8988T (cell line): ENCODE results near the gene SLC11A1.

Experiments used
- DNase-seq: peaks from one replicate; pipeline ENCODE4 v3.0.0; 2011

Gene SLC11A1, protein sequence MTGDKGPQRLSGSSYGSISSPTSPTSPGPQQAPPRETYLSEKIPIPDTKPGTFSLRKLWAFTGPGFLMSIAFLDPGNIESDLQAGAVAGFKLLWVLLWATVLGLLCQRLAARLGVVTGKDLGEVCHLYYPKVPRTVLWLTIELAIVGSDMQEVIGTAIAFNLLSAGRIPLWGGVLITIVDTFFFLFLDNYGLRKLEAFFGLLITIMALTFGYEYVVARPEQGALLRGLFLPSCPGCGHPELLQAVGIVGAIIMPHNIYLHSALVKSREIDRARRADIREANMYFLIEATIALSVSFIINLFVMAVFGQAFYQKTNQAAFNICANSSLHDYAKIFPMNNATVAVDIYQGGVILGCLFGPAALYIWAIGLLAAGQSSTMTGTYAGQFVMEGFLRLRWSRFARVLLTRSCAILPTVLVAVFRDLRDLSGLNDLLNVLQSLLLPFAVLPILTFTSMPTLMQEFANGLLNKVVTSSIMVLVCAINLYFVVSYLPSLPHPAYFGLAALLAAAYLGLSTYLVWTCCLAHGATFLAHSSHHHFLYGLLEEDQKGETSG

DNA sequence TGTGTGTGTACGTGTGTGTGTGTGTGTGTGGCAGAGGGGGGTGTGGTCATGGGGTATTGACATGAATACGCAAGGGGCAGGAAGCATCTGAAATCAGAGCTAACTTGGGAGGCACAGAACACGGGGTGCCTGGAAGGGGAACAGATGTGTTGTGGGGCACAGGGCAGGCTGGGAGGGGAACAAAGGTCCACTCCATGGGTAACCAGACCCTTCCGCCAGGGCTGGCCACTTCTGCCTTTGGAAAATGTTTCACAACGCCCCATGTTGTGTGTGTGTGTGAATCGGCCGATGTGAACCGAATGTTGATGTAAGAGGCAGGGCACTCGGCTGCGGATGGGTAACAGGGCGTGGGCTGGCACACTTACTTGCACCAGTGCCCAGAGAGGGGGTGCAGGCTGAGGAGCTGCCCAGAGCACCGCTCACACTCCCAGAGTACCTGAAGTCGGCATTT, at the start of gene SLC11A1:
Gene SLC11A1, plus strand, starts transcription at position 358 of the 451 bp plus-strand sequence. CDS start 96 bp downstream, outside the sequence.
- no peak for DNase-seq

DNA sequence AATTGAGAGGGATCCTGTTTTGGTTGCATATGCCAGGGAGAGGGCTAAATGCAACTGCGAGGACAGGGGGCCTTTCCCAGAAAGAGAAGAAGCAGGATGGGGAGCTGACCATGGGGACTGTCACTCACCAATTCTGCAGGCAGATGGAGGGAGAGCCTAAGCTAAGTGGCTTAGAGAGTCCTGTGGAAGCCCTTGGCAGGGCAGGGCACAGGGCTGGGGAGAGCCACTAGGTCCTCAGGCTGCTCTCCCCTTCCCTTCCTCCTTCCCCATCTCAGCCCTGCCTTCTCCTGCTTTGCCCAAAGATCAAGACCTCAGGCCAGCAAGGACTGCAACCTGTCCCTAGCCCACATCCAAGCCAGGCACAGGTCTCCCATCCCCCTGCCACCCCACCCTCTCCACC, 49.8 kb upstream of the SLC11A1 start:
- DNase-seq, result no peak

DNA sequence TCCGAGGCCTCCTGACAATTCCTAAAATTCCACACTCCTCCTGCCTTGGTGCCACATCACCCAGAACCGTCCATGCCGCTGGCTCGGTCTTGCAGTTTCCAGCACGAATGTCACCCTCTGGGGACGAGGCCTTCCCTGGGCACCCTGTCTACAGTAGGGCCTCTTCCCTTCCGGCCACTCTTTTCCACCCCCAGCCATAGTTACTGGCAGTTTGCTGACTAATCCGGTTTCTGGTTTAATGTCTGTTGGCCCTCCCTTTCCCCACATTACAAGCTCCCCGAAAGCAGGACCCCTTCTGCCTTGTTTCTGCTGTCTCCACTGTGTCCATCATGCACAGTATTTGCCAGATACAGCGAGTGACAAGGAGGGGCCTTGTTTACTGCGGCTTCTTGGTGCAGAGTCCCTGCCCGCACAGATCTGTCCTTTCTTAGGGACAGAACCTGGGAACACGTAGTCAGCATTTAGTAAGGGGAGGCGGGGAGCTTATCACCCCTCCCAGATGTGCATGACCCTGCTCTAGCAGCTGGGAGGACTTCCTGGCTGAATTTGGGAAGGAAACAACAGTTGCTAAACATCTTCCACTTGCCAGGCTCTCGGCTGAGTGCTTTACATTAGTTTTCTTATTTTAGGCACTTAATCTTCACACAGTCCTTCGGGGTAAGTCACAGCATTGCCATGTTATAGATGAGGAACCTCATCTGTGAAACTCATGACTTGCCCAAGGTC, 49.0 kb upstream of the SLC11A1 start:
- DNase-seq, result no peak

DNA sequence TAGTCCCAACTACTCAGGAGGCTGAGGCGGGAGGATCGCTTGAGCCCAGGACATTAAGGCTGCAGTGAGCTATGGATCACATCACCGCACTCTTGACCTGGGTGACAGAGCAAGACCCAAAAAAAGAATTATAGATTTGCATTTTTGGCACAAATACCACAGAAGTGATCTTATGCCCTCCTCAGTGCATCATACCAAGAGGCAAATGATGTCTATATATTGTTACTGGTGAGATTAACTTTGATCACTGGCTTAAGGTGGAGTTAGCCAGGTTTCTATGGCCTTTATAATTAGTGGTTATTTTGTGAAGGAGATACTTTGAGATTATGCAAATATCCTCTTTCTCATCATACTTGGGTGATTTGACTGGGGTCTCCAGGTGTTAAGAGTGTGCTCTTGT, 47.5 kb upstream of the SLC11A1 start:
- DNase-seq, result no peak

DNA sequence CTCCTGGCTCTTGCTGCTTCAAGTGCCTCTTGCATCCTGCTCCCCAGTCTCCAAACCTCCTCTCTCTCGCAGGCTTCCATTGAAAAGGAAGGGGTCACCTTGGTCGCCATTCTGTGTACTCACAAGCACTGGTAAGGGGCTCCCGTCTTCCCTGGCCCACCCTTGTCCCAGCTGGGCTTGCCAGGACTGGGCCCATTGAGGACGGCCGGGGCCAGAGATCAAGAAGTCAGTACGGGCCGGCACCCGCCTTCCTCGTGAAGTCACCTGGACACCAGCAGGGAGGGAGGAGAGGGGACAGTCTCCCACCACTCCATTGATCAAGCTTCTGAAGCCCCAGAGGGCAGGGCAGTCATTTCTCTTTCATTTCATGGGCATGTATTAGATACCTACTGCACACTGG, 41.4 kb upstream of the SLC11A1 start:
- DNase-seq, result no peak

DNA sequence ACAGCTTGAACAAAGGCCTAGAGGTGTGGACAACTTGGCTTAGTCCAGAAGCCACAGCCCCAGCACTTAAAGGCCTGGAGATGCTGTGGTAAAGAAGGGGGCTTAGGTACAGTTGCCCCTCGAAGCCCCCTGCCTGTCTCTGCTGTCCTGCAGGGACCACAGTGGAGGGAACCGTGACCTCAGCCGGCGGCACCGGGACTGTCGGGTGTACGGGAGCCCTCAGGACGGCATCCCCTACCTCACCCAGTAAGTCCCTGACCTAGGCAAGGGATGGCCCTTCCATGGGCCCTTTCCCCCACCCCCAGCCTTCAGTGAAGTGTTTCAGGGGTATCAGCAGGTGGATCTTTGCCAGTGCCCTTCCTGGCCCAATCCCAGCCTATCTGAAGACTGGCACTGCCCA, 40.7 kb upstream of the SLC11A1 start:
- DNase-seq, result no peak

DNA sequence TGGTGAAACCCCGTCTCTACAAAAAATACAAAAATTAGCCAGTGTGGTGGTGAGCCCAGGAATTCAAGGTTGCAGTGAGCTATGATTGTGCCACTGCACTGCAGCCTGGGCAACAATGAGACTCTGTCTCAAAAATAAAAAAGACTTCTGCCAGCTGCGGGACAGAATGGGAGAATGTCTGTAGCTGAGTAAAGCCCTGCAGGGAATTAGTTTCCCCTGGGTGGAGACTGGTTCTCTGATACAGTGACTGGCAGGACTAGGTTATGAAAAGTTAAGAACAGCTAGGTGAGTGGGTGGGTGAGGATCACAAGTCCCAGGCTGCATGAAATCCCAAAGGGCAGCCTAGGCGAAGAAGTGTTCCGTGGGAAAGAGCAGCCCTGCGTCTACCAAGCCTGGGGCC, 39.2 kb upstream of the SLC11A1 start:
- no peak for DNase-seq

DNA sequence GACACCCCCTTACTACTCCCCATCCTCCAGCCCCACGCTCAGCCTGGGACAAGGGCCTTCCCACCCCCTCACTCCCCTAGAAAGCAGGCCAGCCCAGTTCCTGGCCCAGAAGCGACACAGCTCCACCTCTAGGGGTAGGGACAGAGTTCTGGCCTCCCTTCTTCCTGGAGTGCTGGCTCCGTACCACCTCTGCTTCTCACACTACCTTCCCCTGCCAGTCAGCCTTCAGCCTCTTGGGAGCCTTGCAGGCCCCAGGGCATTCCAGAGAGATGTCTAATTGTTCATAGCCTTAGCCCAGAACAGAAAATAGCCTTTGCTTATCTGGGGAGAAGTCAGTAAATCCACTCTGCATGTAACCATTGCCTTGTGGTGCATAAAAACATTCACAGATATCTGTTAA, 38.5 kb upstream of the SLC11A1 start:
- DNase-seq, result no peak

DNA sequence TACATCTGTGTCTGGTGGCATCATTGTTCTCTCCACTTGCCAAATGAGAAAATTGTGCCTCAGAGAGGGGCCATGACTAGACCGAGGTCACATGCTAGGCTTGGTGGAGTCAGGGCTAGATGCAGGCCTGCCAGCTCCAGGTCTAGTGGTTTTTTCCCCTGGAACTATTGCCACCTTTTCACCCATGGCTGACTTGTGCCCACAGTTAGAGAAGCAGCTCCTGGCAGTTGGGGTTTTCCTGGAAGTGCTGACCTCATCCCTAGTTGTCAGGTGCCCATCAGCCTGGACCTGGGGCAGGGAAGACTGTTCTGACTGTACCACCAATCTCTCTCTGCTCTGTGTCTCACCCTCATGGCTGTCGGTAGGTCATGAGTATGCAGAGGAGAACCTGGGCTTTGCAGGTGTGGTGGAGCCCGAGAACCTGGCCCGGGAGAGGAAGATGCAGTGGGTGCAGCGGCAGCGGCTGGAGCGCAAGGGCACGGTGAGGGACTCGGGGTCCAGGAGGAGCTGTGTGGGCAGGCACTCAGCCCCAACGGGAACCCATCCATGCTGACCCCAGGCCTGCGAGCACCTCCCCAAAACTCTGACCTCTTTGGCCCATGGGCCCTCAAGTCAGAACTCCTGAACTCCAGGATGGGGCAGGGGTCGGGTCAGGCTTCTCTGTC, 37.9 kb upstream of the SLC11A1 start:
- no peak for DNase-seq

DNA sequence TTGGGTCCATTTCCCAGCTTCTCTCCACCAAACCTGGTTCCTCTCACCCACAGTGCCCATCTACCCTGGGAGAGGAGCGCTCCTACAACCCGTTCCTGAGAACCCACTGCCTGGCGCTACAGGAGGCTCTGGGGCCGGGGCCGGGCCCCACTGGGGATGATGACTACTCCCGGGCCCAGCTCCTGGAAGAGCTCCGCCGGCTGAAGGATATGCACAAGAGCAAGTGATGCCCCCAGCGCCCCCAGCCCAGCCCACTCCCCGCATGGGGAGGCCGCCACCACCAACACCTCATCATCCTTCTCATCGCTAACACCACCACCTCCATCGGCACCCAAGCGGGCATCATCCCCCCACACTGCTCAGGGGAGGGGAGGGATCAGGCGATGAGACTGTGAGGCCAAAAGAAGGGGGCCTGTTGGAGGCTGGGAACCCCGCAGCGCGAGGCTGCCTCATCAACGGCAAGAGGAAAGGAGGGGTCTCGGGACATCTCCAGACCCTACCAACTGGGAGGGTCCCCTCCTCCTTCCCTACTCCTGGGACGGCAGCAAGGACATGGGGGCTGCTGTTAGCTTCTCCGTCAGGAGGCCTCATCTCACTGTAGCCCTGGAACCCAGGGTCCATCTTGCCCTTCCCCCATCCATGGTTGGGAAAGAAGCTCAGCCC, 37.2 kb upstream of the SLC11A1 start:
- no peak for DNase-seq

DNA sequence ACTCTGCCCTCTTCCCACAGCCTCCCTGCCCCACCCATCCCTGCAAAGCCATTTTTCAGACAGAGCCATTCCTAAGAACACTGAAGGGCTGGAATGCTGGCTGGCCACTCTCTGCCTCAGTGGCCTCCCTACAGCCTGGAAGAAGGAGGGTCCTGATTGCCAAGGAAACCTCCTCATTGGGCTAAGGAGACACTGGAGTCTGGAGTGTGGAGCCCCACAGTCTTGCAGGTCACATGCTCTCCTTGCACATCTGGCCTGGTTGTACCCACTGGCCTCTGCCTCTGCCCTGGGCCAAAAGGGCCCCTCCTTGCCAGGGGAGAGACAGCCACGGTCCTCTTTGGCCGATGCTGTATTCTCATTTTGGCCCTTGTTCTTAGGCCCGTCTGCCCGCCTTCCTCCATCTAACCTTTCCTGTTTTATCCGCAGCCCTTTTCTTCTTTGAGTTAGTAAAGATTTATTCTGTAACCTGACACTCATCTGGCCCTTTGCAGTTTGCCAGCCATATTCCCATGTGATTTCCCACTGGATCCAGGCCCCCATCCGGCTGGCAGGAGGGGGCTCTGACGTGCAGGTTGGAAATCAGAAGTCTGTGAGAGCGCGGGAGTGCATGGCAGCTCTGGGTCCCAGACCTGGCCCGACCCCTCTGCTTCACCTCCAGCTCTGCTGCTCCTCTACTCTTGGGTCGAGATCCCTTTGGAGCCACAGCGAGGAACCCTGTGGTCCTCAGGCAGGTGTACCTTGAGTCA, 36.4 kb upstream of the SLC11A1 start:
- no peak for DNase-seq

DNA sequence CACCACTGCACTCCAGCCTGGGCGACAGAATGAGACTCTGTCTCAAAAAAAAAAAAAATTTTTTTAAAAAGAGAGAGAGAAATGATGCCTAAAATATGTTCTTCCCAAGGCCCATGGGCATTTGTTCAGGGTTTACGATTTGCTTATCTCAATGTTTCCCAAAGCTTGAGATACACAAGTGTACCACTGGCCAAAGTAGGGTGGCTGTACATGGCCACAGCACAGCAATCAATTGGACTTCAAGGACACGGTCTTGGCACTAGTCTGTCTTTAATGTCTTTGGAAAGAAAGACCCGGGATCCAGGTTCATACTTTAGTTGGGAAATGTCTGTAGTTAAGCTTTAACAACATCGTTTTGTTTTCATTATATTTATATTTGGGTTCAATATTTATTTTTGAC, 34.9 kb upstream of the SLC11A1 start:
- no peak for DNase-seq

DNA sequence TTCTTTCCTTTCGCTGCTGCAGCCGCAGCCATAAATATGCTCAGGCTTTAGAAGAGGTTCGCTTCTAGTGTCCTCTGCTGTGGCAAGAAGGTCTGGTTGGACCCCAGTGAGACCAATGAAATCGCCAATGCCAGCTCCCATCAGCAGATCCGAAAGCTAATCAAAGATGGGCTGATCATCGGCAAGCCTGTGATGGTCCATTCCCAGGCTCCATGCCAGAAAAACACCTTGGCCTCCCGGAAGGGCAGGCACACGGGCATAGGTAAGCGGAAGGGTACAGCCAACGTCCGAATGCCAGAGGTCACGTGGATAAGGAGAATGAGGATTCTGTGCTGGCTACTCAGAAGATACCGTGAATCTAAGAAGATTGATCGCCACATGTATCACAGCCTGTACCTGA, 28.0 kb upstream of the SLC11A1 start:
- no peak for DNase-seq

DNA sequence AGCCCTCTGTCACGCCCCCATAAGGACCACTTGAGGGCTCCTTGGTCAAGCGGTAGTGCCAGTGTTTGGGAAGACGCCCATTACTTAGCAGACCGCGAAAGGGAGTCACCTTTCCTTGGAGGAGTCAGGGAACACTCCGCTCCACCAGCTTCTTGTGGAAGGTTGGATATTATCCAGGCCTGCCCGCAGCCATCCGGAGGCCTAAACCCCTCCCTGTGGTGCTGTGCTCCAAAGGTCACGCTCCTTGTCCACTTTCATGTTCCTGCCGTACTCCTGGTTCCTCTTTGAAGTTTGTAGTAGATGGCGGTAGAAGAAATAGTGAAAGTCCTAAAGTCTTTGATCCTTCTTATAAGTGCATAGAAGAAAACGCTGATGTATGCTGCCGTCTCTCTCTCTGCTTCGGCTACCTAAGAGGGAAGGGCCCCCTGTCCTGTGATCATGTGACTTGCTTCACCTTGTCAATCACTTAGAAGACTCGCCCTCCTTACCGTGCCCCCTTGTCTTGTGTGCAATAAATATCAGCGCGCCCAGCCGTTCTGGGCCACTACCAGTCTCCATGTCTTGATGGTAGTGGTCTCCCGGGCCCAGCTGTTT, 27.1 kb upstream of the SLC11A1 start:
- DNase-seq, result no peak

DNA sequence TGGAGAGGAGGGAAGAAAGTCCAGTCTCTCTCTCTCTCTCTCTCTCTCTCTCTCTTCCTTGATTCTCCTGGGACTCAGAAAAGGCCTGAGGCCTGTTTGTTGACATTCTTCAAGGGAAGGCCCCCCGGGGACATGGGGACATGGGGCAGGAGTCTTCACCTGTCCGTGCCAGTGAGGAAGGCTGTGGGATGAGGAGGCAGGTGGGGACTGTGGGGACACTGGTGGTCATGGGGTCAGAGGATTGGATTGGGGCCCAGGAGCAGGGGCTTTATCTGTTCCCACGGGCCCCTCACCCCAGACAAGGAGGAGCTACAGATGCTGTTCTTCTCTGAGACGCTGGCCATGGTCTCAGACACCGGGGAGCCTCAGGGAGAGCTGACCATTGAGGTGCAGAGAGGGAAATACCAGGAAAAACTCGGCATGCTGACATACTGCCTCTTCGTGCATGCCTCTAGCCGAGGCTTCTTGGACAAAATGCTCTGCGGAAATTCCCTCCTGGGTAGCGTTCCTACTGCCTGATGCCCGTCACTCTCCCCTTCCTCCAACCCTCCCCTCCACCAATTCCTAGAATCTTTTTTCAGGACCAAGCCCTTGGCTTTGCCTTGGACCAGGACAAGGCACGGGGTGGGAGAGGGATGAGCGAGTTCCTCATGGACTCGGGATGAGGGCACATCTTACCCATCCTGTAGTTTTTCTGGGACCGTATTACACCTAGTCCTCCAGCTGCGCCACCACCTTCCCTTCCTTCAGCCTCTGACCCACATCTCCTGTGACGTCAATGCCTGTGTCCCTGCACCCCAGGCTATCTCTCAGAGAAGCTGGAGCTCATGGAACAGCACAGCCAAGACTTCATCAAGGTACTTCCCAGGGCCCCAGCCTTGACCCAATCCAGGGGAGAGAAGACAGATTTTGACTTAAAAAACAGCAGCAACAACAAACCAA, 24.6 kb upstream of the SLC11A1 start:
- DNase-seq, result no peak

DNA sequence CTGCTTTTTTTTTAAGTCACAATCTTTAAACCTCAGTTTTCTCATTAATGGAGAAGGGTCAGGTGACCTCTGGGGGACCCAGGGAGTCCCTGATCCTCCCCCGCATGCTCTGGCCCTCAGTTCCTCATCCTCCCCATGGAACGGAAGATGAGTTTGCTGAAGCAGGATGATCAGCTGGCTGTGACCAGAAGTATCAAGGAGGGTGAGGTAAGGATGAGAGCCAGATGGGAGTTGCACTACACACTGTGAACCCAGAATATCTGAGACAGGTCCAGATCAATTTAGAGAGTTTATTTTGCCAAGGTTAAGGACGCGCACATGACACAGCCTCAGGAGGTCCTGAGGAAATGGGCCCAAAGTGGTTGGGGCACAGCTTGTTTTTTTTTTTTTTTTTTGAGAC, 21.6 kb upstream of the SLC11A1 start:
- DNase-seq, result no peak

DNA sequence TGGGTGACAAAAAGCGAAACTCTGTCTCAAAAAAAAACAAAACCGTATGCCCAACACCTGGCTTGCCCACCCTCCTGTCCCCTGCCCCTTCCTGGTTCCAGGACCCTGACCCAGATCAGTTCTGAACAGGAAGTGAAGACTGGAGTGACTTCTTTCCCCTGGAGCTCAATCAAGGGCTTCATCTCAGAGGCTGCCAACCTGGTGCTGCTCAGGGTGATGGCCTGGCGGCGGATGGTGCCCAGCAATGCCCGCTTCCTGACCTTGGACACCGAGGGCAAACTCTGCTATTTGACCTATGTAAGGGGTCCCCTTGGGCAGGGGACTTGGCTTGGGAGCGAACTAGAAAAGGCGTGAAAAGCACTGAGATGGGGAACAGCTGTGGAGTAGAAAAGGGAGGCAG, 19.5 kb upstream of the SLC11A1 start:
- DNase-seq, result no peak

DNA sequence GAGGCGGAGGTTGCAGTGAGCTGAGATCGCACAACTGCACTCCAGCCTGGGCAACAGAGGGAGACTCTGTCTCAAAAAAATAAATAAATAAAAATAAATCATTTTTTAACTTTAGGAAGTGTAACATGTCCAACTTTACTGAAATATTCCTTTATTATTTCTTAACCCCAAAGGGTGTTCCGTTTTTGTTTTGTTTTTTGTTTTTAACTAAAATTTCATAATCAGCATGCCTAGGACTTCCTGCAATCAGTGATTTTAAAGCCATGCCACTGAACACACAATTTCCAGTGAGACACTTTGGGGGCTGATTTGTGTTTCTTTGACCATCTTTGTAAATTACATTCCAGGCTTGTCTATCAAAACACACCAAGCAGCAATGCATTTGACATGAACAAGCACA, 18.3 kb upstream of the SLC11A1 start:
- no peak for DNase-seq

DNA sequence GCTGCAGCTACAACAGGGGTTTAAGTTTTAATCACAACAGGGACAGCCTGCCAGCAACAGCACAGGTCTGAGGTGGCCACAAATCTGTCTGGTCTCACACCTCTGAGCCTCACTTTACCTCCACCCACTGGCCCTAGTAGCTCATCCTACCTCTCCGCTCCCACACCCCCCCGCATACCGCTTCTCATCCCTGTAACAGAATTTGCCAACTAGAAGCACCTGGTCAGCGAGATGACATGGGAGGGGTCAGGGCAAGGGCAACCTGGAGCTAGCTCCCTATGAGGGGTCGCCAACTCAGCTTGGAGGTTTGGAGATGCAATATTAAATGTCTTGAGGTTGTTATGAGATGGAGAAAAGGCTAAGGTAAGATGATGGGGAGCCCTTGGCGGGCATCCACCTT, 17.9 kb upstream of the SLC11A1 start:
- no peak for DNase-seq

DNA sequence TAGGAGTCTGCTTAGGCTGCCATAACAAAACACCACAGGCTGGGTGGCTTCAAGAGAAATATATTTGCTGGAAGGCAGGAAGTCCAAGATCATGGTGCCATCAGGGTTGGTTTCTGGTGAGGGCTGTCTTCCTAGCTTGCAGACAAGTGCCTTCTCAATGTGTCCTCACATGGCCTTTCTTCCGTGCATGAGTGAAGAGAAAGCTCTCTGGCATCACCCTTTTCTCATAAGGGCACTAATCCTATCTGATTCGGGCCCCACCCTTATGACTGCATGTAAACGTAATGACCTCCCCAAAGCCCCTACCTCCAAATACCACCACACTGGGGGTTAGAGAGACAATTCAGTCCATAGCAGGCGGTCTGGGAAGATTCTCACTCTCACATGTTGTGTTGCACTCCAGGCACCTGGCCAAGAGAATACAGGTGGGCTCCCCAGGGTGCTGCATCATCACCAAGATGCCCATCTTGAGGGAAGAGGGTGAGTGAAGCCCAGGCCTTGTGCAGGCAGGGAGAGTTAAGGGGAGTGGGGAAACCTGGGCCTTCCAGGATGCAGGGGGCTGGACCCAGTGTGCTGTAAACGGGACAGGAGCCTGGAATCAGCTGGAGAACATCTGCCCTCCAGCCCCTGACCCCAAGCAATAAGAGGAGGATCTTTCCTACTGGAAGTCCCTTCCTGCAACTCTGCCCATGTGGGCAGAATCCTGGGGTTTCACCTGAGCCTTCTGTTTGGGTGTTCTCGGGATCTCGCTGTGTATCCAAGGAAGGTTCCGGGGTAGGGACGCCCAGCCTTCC, 15.3 kb upstream of the SLC11A1 start:
- no peak for DNase-seq
